Measurements from ENCODE around the gene PPP2R5D. TPM values are rescaled to one million over a fixed set of nuclear protein-coding genes. Genes with fewer than 3 reads are reported as not detected.

The PPP2R5D gene
- total RNA-seq, 1 donor from 2014 or later = 32.7 TPM

DNA sequence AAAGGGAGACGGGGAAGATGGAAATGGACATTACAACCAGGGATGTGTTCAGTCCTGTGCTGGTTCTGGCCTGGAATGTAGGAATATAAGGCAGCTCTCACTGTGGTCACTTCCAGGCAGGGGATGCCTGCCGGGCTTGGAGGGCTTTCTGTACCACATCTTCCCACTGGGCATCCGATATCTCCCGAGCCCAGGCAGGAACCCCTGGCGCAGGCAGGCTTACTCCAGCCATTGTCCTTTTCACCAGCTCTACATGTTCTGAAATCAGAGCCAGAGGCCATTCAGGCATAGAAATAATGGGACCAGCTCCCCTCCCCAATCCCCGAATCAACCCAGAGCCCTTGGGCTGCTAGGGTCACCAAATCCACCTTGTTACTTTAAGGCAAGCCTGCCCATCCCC, 28.0 kb downstream of the PPP2R5D start:
- Histone ChIP-seq H3K27ac (replicated peaks) (no peak overlapping the region), H3K9me3 (replicated peaks) (no peaks in the 10 kb centered on the region), H3K4me1 (peaks cover 53% of the 10 kb centered on the region), H3K36me3 (peaks cover 49% of the 10 kb centered on the region), H3K27me3 (ENCODE audit: low read depth) (no peaks in the 10 kb centered on the region), H3K4me3 (peak overlapping the region; percentile 83)
- no peak for DNase-seq
- no peak for TF ChIP-seq CTCF (IDR thresholded peaks at IDR 0.05; ENCODE audit: borderline replicate concordance)
- intact Hi-C loops (cut with micrococcal nuclease) = no loop called here

- Histone ChIP-seq H3K4me3 (peak overlapping the region; percentile 83), H3K36me3 (peaks cover 49% of the 10 kb centered on the region), H3K4me1 (peaks cover 62% of the 10 kb centered on the region), H3K27me3 (ENCODE audit: low read depth) (no peaks in the 10 kb centered on the region), H3K27ac (replicated peaks) (peak overlapping the region; percentile 89), H3K9me3 (replicated peaks) (no peaks in the 10 kb centered on the region)
- no peak for TF ChIP-seq CTCF (IDR thresholded peaks at IDR 0.05; ENCODE audit: borderline replicate concordance)
- DNase-seq = no peak
- intact Hi-C loops (cut with micrococcal nuclease) = no loop called here
Measured at GRCh38 chr6:43013097-43013842, 28.9 kb downstream of the PPP2R5D start.

- intact Hi-C loops (cut with micrococcal nuclease) = no loop called here
- Histone ChIP-seq H3K4me1 (peaks cover 65% of the 10 kb centered on the region), H3K9me3 (replicated peaks) (no peaks in the 10 kb centered on the region), H3K27ac (replicated peaks) (peak within 1 kb of the TSS; percentile 89), H3K4me3 (peak within 1 kb of the TSS; percentile 83), H3K27me3 (ENCODE audit: low read depth) (no peaks in the 10 kb centered on the region), H3K36me3 (peaks cover 49% of the 10 kb centered on the region)
- no peak for TF ChIP-seq CTCF (IDR thresholded peaks at IDR 0.05; ENCODE audit: borderline replicate concordance)
- DNase-seq = peak; percentile 99
Measured at GRCh38 chr6:43013843-43014433, 29.6 kb downstream of the PPP2R5D start, which contains the start of the genes KLHDC3 and MEA1. Gene KLHDC3 (plus strand): TSS chr6:43014249. CDS start chr6:43017193, 2,944 bp downstream. Gene MEA1 (minus strand): TSS chr6:43013946. CDS start chr6:43013813, 133 bp downstream.

DNA sequence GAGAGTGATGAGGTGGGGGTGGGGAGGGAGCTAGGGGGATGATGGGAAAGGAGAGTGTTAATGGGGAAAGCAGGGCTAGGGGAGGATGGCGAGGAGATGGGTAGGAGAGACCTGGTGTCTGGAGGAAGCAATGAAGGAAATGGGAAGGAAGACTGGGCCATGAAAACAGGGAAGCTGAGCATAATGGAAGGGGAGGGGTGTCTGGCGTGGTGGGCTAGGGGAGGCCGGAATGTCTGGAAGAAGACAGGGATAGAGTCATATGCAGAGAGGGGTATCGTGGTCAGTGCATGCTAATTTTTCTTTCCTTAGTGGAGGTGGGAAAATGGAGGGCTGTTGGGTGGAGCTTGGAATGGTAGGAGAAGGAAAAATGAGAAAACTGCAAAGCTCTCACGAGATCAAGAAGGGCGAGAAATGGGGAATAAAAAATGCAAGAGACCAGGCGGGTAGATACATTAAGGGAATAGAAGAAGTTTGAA, 30.1 kb downstream of the PPP2R5D start:
- no peak for DNase-seq
- no peak for TF ChIP-seq CTCF (IDR thresholded peaks at IDR 0.05; ENCODE audit: borderline replicate concordance)
- H3K27me3 ChIP-seq (ENCODE audit: low read depth) = no peaks in the 10 kb centered on the region
- H3K4me3 ChIP-seq = peak overlapping the region; percentile 83
- intact Hi-C loops (cut with micrococcal nuclease) = no loop called here
- no peaks in the 10 kb centered on the region for H3K9me3 ChIP-seq (replicated peaks)
- H3K4me1 ChIP-seq = peaks cover 61% of the 10 kb centered on the region
- H3K36me3 ChIP-seq = peaks cover 51% of the 10 kb centered on the region
- peak overlapping the region; percentile 89 for H3K27ac ChIP-seq (replicated peaks)

GRCh38 chr6:43016176-43016942, 32.0 kb downstream of the PPP2R5D start:
- H3K4me1 ChIP-seq = peaks cover 70% of the 10 kb centered on the region
- H3K36me3 ChIP-seq = peaks cover 48% of the 10 kb centered on the region
- no peaks in the 10 kb centered on the region for H3K27me3 ChIP-seq (ENCODE audit: low read depth)
- no peak for TF ChIP-seq CTCF (IDR thresholded peaks at IDR 0.05; ENCODE audit: borderline replicate concordance)
- H3K4me3 ChIP-seq = peak overlapping the region; percentile 83
- H3K9me3 ChIP-seq (replicated peaks) = no peaks in the 10 kb centered on the region
- peak overlapping the region; percentile 89 for H3K27ac ChIP-seq (replicated peaks)
- no peak for DNase-seq
- intact Hi-C loops (cut with micrococcal nuclease) = no loop called here
